GM23248 (cell line): ENCODE results near the gene IFIT1B. TPM values are rescaled to one million over a fixed set of nuclear protein-coding genes. Genes with fewer than 3 reads are reported as not detected.
A peak's percentile ranks its signal among the peaks of the same experiment; 100 is the strongest.

ENCODE experiments used
- DNase-seq: peaks from one replicate; pipeline ENCODE4 v3.0.0-alpha.2; 2015
- H2AFZ ChIP-seq: fragments of 200-600 bp; sonication (generic); 2 replicates; pipeline ENCODE4 v1.6.1; 2016; ENCODE audit warnings: antibody characterized with exemption
- H3F3A ChIP-seq: fragments of 200-600 bp; sonication (generic); 2 replicates; pipeline ENCODE4 v1.6.1; 2016; ENCODE audit warnings: mild to moderate bottlenecking, antibody characterized with exemption, mixed run types; ENCODE audit not compliant: insufficient read depth
- H3K27ac ChIP-seq: fragments of 200-600 bp; sonication (generic); 2 replicates; pipeline ENCODE4 v1.5.1; 2016; ENCODE audit warnings: mild to moderate bottlenecking
- H3K27me3 ChIP-seq: fragments of 200-600 bp; sonication (generic); replicated peaks from 2 replicates; pipeline ENCODE4 v1.6.1; 2016; ENCODE audit warnings: mild to moderate bottlenecking; ENCODE audit not compliant: insufficient read depth
- H3K36me3 ChIP-seq: fragments of 200-600 bp; sonication (generic); 2 replicates; pipeline ENCODE4 v1.6.1; 2016; ENCODE audit warnings: low read depth, mild to moderate bottlenecking
- H3K4me1 ChIP-seq: fragments of 200-600 bp; sonication (generic); 2 replicates; pipeline ENCODE4 v1.6.1; 2016; ENCODE audit warnings: mild to moderate bottlenecking; ENCODE audit not compliant: insufficient read depth
- H3K4me2 ChIP-seq: fragments of 200-600 bp; sonication (generic); one replicate; pipeline ENCODE4 v1.6.1; 2016; ENCODE audit warnings: mild to moderate bottlenecking; ENCODE audit not compliant: unreplicated experiment
- H3K4me3 ChIP-seq: fragments of 200-600 bp; sonication (generic); 2 replicates; pipeline ENCODE4 v1.5.1; 2016; ENCODE audit warnings: mild to moderate bottlenecking
- H3K79me2 ChIP-seq: fragments of 200-600 bp; sonication (generic); 2 replicates; pipeline ENCODE4 v1.6.1; 2016; ENCODE audit warnings: mild to moderate bottlenecking; ENCODE audit not compliant: insufficient read depth
- H3K9ac ChIP-seq: fragments of 200-600 bp; sonication (generic); 2 replicates; pipeline ENCODE4 v1.6.1; 2016; ENCODE audit warnings: mild to moderate bottlenecking
- H3K9me2 ChIP-seq: fragments of 200-600 bp; sonication (generic); 2 replicates; pipeline ENCODE4 v1.6.1; 2016; ENCODE audit warnings: mixed run types, mild to moderate bottlenecking, moderate library complexity; ENCODE audit not compliant: insufficient read depth
- H3K9me3 ChIP-seq: fragments of 200-600 bp; sonication (generic); one replicate; pipeline ENCODE4 v1.6.1; 2017; ENCODE audit warnings: low read depth
- H4K20me1 ChIP-seq: fragments of 200-600 bp; sonication (generic); 2 replicates; pipeline ENCODE4 v1.6.0; 2016; ENCODE audit not compliant: insufficient read depth
- EZH2 ChIP-seq: fragments of 200-600 bp; sonication (generic); IDR thresholded peaks from 2 replicates; pipeline ENCODE4 v1.6.1; 2018; ENCODE audit warnings: antibody characterized with exemption, mild to moderate bottlenecking; ENCODE audit not compliant: insufficient read depth, poor library complexity, severe bottlenecking
- EZH2phosphoT487 ChIP-seq: fragments of 200-600 bp; sonication (generic); IDR thresholded peaks from 2 replicates; pipeline ENCODE4 v1.6.1; 2018; ENCODE audit warnings: antibody characterized with exemption, moderate library complexity, mild to moderate bottlenecking, low read depth; ENCODE audit not compliant: insufficient read depth
- WGBS, 2 experiments: methylation state at CpG; one replicate each; pipeline ENCODE4 v1.1.6; 2015 to 2017; ENCODE audit warnings: low lambda C conversion rate in 2 of 2, low coverage in 1 of 2; ENCODE audit errors: missing lambda C conversion rate in 2 of 2; 5-methylcytosine and 5-hydroxymethylcytosine counted together
- in situ Hi-C: fragments of 300-500 bp; cut with MboI; formaldehyde crosslinking; loops from 2 replicates; pipeline ENCODE4 v1.15.0; 2020
- polyA plus RNA-seq: library from polyadenylated mRNA; unstranded; fragments of >200 nt; fragmentation: Nextera tagmentation; extraction: Ambion mirVana; gene quantifications from 2 replicates; pipeline ENCODE4 v1.2.1, GENCODE V29; 2016
- total RNA-seq: library from RNA; depleted of rRNA; stranded (reverse); fragments of >200 nt; shearing (Covaris generic); gene quantifications from 2 replicates; pipeline ENCODE4 v1.2.3, GENCODE V29; 2014

Gene IFIT1B
- total and polyA plus RNA-seq, 2 experiments from 2014 or later: not detected

DNA sequence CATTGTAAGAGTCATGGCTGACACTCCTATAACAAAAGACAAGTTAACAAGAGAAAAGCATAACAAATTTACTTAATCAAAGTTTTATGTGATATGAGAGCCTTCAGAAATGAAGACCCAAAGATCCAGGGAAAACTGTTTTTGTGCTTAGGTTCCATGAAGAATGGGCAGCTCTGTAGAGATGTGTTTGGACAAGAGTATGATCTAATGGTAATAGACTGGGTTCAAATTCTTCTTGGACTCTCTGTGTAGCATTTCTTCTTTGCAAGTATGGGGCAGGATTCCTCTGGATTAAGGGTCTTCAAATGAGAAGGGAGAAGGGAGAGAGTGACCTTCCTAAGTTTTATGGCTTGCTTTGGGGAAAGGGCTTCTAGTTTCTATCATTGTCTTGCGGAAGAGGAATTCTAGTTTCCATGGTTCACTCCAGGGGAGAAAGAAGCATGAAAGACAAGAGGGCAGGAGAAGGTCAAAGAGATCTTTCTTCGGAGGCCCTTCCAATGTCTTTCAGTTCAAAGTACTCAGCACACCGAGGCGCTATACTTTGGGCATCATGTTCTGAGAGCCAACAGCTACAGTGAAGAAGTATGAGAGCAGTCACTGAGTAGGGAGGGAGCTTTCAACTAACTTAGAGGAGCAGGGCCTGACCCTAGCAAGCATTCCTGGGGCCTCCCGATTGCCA lies 34.6 kb upstream of the IFIT1B start:
- DNase-seq: no peak
- 0 out of 2 replicates have a peak, but pooled peaks cover 9% of the 10 kb centered on the region for H3K36me3 ChIP-seq
- H3K27me3 ChIP-seq: no peaks in the 10 kb centered on the region
- peaks cover 5% of the 10 kb centered on the region; the same call in 1 of the 2 replicates for H3K9me2 ChIP-seq
- no peak overlapping the region for H3K4me3 ChIP-seq
- no peak overlapping the region for H3K4me2 ChIP-seq
- TF ChIP-seq EZH2 (no peak), EZH2phosphoT487 (no peak)
- peak overlapping the region; percentile 27; the same call in 1 of the 2 replicates for H3K27ac ChIP-seq
- H3K79me2 ChIP-seq: no peaks in the 10 kb centered on the region
- WGBS, 2 experiments: 86 to 87% methylated on average over 5 of the region's 5 CpGs
- H3K4me1 ChIP-seq: peaks cover 13% of the 10 kb centered on the region; the same call in 1 of the 2 replicates
- in situ Hi-C loops: no loop called here
- H4K20me1 ChIP-seq: no peaks in the 10 kb centered on the region
- no peak overlapping the region for H3K9ac ChIP-seq
- peaks cover 18% of the 10 kb centered on the region; the same call in 1 of the 2 replicates for H3F3A ChIP-seq
- H2AFZ ChIP-seq: 0 out of 2 replicates have a peak overlapping the region, but pooled peaks have one; percentile 47
- H3K9me3 ChIP-seq: no peaks in the 10 kb centered on the region

DNA sequence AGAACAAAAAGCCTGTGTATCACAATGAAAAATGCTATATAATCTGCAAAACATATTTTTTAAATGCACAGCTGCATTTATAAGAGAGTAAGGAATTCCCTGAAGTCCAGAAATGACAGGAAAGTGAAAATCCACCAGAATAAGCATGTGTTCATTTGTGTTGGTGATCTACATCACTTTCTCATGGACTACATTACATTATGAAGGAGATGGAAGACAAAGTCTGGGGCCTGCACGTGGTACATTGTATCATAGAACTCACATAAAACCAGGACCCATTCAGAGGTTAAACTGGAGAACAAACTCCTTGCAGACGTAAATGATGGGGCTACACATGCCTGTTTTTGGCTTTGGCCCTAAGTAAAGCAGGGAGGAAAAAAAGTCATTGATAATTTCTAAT lies 33.7 kb upstream of the IFIT1B start:
- Histone ChIP-seq H2AFZ (no peak overlapping the region), H3F3A (peaks cover 18% of the 10 kb centered on the region; the same call in 1 of the 2 replicates), H3K79me2 (no peaks in the 10 kb centered on the region), H3K4me1 (peaks cover 13% of the 10 kb centered on the region; the same call in 1 of the 2 replicates), H3K27me3 (no peaks in the 10 kb centered on the region), H3K4me3 (no peak overlapping the region), H4K20me1 (no peaks in the 10 kb centered on the region), H3K9me3 (no peaks in the 10 kb centered on the region), H3K9me2 (peaks cover 5% of the 10 kb centered on the region; the same call in 1 of the 2 replicates), H3K4me2 (no peak overlapping the region), H3K36me3 (0 out of 2 replicates have a peak, but pooled peaks cover 8% of the 10 kb centered on the region), H3K27ac (no peak overlapping the region), H3K9ac (no peak overlapping the region)
- TF ChIP-seq EZH2phosphoT487: no peak
- TF ChIP-seq EZH2: no peak
- DNase-seq: no peak
- in situ Hi-C loops: no loop called here
- WGBS, 2 experiments: 39 to 58% methylated on average over 2 of the region's 2 CpGs

- H3K4me3 ChIP-seq: no peak overlapping the region
- in situ Hi-C loops: no loop called here
- no peaks in the 10 kb centered on the region for H3K36me3 ChIP-seq
- H3K4me2 ChIP-seq: no peak overlapping the region
- H3K9me2 ChIP-seq: peaks cover 5% of the 10 kb centered on the region; the same call in 1 of the 2 replicates
- no peaks in the 10 kb centered on the region for H3K79me2 ChIP-seq
- H3K27me3 ChIP-seq: no peaks in the 10 kb centered on the region
- TF ChIP-seq EZH2phosphoT487 (no peak), EZH2 (no peak)
- WGBS, 2 experiments: 94 to 96% methylated on average over 4 of the region's 4 CpGs
- no peak overlapping the region for H2AFZ ChIP-seq
- peaks cover 21% of the 10 kb centered on the region for H3F3A ChIP-seq
- no peaks in the 10 kb centered on the region for H4K20me1 ChIP-seq
- H3K9ac ChIP-seq: no peak overlapping the region
- H3K9me3 ChIP-seq: no peaks in the 10 kb centered on the region
- no peak for DNase-seq
- peaks cover 16% of the 10 kb centered on the region for H3K4me1 ChIP-seq
- no peak overlapping the region for H3K27ac ChIP-seq
Measured at GRCh38 chr10:89345367-89346000, 32.4 kb upstream of the IFIT1B start.

DNA sequence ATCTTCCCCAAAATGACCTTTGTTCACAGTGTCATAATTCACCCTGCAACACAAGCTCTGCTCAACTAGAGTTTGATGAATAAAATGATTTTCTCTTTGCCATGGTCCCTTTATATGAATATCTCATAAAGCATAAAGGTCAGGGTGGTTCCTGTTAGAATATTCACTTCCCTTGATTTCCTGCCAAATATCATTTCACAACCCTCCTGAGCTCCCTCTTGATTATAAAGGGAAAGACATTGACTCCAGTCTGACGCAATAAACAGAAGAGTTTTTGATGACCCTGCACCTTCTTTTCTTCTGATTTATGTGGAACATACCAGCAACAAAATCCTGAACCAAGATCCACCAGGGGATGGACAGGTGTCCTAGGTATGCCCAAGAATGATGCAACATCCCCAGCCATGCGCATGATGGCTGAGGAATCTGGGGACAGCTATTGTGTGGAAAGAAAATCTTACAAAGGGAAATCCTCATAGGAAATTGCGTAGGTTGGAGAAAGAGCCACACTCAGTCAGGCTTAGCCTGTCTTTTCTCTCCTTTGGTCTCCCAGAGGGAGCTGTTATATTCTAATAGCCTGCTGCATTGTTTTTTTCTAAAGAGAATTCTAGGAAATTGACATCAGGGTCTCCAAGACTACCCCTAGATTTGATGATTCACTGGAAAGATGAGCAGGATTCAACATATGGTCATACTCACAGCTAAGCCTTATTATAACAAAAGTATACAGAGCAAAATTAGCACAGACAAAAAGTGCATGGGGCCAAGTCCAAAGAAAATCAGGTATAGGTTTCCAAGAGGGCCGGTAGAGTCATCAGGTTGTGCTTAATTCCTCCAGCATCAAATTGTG lies 31.2 kb upstream of the IFIT1B start:
- H3K36me3 ChIP-seq: no peaks in the 10 kb centered on the region
- WGBS, 2 experiments: 98% methylated on average over 4 of the region's 4 CpGs
- H3K79me2 ChIP-seq: no peaks in the 10 kb centered on the region
- H3K9me2 ChIP-seq: peaks cover 5% of the 10 kb centered on the region; the same call in 1 of the 2 replicates
- peaks cover 28% of the 10 kb centered on the region for H3K4me1 ChIP-seq
- no peak overlapping the region for H3K4me2 ChIP-seq
- peak; percentile 57 for DNase-seq
- peaks cover 33% of the 10 kb centered on the region for H3F3A ChIP-seq
- H4K20me1 ChIP-seq: no peaks in the 10 kb centered on the region
- H3K9ac ChIP-seq: no peak overlapping the region
- no peak overlapping the region for H2AFZ ChIP-seq
- TF ChIP-seq EZH2 (no peak), EZH2phosphoT487 (no peak)
- H3K27me3 ChIP-seq: no peaks in the 10 kb centered on the region
- in situ Hi-C loops: no loop called here
- H3K27ac ChIP-seq: no peak overlapping the region
- H3K4me3 ChIP-seq: no peak overlapping the region
- H3K9me3 ChIP-seq: no peaks in the 10 kb centered on the region
